ENCODE data around the gene KCNC1.

Gene KCNC1

DNA sequence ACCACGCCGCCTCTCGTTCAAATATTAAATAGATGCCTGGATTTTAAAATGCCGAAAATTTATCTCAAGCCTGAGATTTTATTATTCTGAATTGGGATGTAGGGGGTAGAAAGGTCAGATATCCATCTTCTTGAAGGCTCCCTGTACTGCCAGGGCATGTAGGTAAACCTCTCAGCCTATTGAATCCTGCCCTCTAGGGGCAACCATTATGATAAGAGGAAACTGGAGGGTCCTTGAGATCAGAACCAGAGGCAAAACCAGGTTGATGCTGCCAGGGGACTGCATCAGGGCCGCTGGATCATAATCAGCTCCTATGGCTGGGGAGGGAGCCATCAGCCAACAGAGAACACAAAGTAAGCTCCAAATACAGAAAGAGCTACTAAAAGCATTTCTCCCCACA, 92.4 kb downstream of the KCNC1 start:
- DNase-seq (ENCODE audit: low spot score), result no peak

- DNase-seq (ENCODE audit: low spot score), result no peak
Observed at GRCh38 chr11:17828311-17828751, 93.8 kb downstream of the KCNC1 start.

- DNase-seq (ENCODE audit: low spot score), result no peak
Observed at GRCh38 chr11:17831228-17831627, 96.6 kb downstream of the KCNC1 start.

DNA sequence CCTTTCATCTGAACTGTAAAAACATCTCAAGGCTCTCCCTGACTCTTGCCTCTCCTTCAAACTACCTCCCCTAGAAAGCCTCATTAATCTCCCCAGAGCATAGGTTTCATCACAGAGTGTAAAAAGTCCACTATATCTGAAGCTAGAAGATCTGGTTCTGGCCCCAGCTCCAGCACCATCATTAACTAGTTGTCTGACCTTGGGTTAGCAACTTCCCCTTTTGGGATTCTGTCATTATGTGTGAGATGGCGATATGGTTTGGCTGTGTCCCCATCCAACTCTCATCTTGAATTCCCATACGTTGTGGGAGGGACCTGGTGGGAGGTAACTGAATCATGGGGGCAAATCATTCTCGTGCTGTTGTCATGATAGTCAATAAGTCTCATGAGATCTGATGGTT, 97.3 kb downstream of the KCNC1 start:
- DNase-seq (ENCODE audit: low spot score), result no peak

All from HuH-7 (cell line).